HG02981 (cell line): ENCODE data around the gene SPRY2.
"Not testable (repeated sequence)": the region's sequence is repeated elsewhere in the genome, so short reads cannot be mapped to it uniquely, and the experiment has no call there.

Experiments
- ATAC-seq: cut with Tn5 transposase; IDR thresholded peaks from one replicate; pipeline ENCODE4 v1.9.1; 2021; ENCODE audit warnings: mild to moderate bottlenecking, moderate library complexity; ENCODE audit not compliant: unreplicated experiment

SPRY2 gene

GRCh38 chr13:80355496-80356094 lies 14.7 kb upstream of the SPRY2 start:
- not testable (repeated sequence) for ATAC-seq

GRCh38 chr13:80348750-80349149 lies 7.8 kb upstream of the SPRY2 start:
- ATAC-seq: no peak

GRCh38 chr13:80348314-80348713 lies 7.4 kb upstream of the SPRY2 start:
- ATAC-seq: no peak

GRCh38 chr13:80345771-80346510 lies 5.0 kb upstream of the SPRY2 start:
- ATAC-seq: no peak

GRCh38 chr13:80344032-80344431 lies 3.1 kb upstream of the SPRY2 start:
- not testable (repeated sequence) for ATAC-seq

GRCh38 chr13:80342471-80343371 lies 1.8 kb upstream of the SPRY2 start:
- peak; percentile 41 for ATAC-seq

GRCh38 chr13:80341756-80342370 lies 937 bp upstream of the SPRY2 start:
- ATAC-seq: no peak

GRCh38 chr13:80340651-80341100 lies 250 bp downstream of the SPRY2 start:
- no peak for ATAC-seq

GRCh38 chr13:80339912-80340650 lies 845 bp downstream of the SPRY2 start:
- ATAC-seq: no peak

- no peak for ATAC-seq
Measured at GRCh38 chr13:80339563-80339911, 1.4 kb downstream of the SPRY2 start.

- no peak for ATAC-seq
Measured at GRCh38 chr13:80338781-80339562, 2.0 kb downstream of the SPRY2 start.

GRCh38 chr13:80337288-80338081 lies 3.4 kb downstream of the SPRY2 start:
- ATAC-seq: no peak

- no peak for ATAC-seq
Measured at GRCh38 chr13:80336776-80337287, 4.1 kb downstream of the SPRY2 start.

- ATAC-seq: no peak
Measured at GRCh38 chr13:80336370-80336769, 4.6 kb downstream of the SPRY2 start.

- no peak for ATAC-seq
Measured at GRCh38 chr13:80334597-80335260, 6.2 kb downstream of the SPRY2 start.

GRCh38 chr13:80331984-80332383 lies 8.9 kb downstream of the SPRY2 start:
- no peak for ATAC-seq

GRCh38 chr13:80329250-80329649 lies 11.7 kb downstream of the SPRY2 start:
- no peak for ATAC-seq

- ATAC-seq: no peak
Measured at GRCh38 chr13:80319004-80319403, 21.9 kb downstream of the SPRY2 start.
